HG02938 (cell line): ENCODE results near the gene HIGD2A.

Experiments
- ATAC-seq: cut with Tn5 transposase; IDR thresholded peaks from one replicate; pipeline ENCODE4 v1.9.1; 2021; ENCODE audit warnings: mild to moderate bottlenecking, moderate library complexity; ENCODE audit not compliant: unreplicated experiment

HIGD2A gene

GRCh38 chr5:176388444-176389134 lies at the start of gene HIGD2A, which contains the start of gene NOP16:
Gene HIGD2A, plus strand, starts transcription at chr5:176388751. Its CDS starts 69 bp downstream, at chr5:176388820.
Gene NOP16, minus strand, starts transcription at chr5:176388598. Its CDS starts 59 bp downstream, at chr5:176388539.
- peak; percentile 83 for ATAC-seq

GRCh38 chr5:176339304-176339703 lies 49.2 kb upstream of the HIGD2A start:
- no peak for ATAC-seq

GRCh38 chr5:176341325-176342157 lies 47.0 kb upstream of the HIGD2A start:
- no peak for ATAC-seq

GRCh38 chr5:176342158-176342483 lies 46.4 kb upstream of the HIGD2A start:
- no peak for ATAC-seq

GRCh38 chr5:176342766-176343458 lies 45.6 kb upstream of the HIGD2A start:
- ATAC-seq, result no peak

GRCh38 chr5:176350416-176350815 lies 38.1 kb upstream of the HIGD2A start:
- no peak for ATAC-seq

- no peak for ATAC-seq
Observed at GRCh38 chr5:176352116-176352878, 36.3 kb upstream of the HIGD2A start.

- ATAC-seq, result no peak
Observed at GRCh38 chr5:176353533-176353932, 35.0 kb upstream of the HIGD2A start.

- no peak for ATAC-seq
Observed at GRCh38 chr5:176355400-176356178, 33.0 kb upstream of the HIGD2A start.

- no peak for ATAC-seq
Observed at GRCh38 chr5:176356179-176356566, 32.4 kb upstream of the HIGD2A start.

- ATAC-seq, result no peak
Observed at GRCh38 chr5:176359658-176360057, 28.9 kb upstream of the HIGD2A start.

GRCh38 chr5:176360894-176361436 lies 27.6 kb upstream of the HIGD2A start:
- no peak for ATAC-seq

- peak; percentile 82 for ATAC-seq
Observed at GRCh38 chr5:176361437-176362232, 26.9 kb upstream of the HIGD2A start, which contains the start of gene KIAA1191. Gene KIAA1191, minus strand, starts transcription at chr5:176361764. Its CDS starts 2,256 bp downstream, at chr5:176359508.

- ATAC-seq, result no peak
Observed at GRCh38 chr5:176362233-176362490, 26.4 kb upstream of the HIGD2A start.

GRCh38 chr5:176364765-176365350 lies 23.7 kb upstream of the HIGD2A start:
- ATAC-seq, result no peak

- ATAC-seq, result no peak
Observed at GRCh38 chr5:176365351-176366231, 23.0 kb upstream of the HIGD2A start, which contains the start of gene ARL10. Gene ARL10, plus strand, starts transcription at chr5:176365487. Its CDS starts 77 bp downstream, at chr5:176365564.

- ATAC-seq, result no peak
Observed at GRCh38 chr5:176366232-176366894, 22.2 kb upstream of the HIGD2A start.
